NCI-H82 treated with DMSO at 0.1 percent for 48 hours (cell line): ENCODE measurements around the gene MEG3.

Source experiments
- DNase-seq: peaks from one replicate; lab custom pipeline; 2025; ENCODE audit not compliant: unreplicated experiment; lab: John Stamatoyannopoulos, UW

The MEG3 gene

DNA sequence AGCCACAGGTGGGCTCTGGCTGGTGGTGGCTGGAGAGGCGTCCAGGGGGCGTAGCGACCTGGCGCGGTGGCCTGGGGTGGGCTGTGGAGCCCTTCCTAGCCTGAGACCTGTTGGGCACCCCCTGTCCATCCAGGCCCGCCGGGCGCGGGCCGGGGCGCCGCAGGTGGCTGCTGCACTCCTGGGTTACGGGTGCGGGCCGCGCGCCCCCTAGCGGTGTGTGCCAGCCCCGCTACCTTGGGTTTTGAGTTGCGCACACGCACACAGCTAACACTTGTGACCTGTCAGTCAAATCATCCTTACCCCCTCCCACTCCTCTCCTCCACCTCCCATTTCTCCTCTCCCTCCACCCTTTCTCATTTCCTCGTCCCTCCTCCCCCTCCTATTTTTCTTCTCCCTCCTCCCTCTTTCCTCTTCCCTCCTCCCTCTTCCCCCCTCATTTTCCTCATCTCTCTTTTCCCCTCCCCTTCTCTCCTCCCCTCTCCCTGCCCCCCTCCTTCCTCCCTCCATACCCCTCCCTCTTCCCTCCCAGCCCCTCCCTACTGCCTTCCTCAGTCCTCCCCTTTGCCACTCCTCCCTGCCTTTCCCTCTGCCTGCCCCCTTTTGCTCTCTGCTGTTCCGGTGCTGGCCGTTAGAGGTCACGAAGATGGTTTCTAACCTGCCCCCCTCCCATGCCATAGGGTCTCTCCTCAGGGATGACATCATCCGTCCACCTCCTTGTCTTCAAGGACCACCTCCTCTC, 2.3 kb downstream of the MEG3 start:
- DNase-seq, result no peak

- peak; percentile 86 for DNase-seq
Observed at GRCh38 chr14:100830681-100831080, 4.8 kb downstream of the MEG3 start.

DNA sequence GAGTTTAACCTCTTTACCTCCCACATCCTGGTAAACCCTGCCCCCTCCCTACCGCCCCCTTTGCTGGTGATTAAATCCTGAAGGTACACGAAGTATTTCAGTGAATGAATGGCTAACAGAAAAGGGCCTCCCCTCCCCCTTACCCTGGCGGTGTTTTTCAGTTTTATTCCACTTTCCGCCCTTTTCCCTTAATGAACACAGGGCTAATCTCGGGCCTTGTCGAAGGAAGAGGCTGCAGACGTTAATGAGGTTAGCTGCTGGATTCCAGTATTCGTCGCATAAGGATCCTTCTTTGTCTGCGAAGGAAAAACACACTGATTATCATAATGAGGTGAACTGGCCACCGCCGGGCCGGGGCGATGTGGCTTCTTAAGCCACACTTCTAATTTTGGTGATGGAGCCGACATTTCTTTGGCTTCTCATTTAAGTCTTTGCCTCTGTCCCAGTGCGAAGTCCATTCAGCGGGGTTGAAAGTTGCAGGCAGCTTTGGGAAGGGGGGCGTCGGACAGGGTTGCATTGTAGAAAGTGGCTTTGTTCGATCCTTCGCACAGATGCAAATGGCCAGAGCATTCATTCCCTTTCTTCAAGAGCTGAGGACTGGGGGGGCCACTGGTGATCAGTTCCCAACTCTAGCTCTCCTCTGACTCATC, 6.5 kb downstream of the MEG3 start:
- DNase-seq, result no peak

DNA sequence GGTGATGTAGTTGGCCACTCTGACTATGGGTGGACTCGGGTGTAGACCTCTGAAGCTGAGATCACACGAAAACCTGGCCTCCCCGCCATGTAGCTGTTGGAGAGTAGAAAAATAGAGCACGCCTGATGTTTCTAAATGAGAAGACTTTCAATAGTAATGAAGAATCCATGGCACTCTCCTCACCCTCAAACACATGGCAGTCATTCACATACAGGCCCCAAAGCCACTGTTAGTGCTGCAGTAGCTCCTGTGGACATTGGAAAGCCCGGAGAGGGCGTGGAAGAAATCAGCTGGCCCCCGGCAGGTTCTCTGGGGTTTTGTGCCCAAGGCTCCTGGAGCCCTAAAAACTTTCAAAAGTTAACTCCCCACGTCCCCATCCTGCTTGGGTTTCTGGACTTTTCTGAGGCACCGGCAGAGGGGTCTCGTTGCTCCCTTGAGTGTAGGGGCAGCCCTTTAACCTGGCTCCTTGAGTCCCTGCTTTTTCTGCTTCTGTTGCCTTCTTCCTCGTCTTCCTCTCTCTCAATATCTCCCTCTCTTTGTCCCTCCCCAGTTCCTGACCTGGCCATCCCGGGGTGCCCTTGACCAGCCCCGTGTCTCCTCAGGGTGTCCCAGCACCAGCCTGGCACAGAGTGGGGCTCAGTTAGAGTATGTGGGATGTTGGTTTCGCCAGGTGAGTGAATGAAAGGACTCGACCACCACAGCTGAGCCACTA, 8.3 kb downstream of the MEG3 start:
- DNase-seq, result no peak

GRCh38 chr14:100834794-100835547, 9.1 kb downstream of the MEG3 start:
- no peak for DNase-seq

DNA sequence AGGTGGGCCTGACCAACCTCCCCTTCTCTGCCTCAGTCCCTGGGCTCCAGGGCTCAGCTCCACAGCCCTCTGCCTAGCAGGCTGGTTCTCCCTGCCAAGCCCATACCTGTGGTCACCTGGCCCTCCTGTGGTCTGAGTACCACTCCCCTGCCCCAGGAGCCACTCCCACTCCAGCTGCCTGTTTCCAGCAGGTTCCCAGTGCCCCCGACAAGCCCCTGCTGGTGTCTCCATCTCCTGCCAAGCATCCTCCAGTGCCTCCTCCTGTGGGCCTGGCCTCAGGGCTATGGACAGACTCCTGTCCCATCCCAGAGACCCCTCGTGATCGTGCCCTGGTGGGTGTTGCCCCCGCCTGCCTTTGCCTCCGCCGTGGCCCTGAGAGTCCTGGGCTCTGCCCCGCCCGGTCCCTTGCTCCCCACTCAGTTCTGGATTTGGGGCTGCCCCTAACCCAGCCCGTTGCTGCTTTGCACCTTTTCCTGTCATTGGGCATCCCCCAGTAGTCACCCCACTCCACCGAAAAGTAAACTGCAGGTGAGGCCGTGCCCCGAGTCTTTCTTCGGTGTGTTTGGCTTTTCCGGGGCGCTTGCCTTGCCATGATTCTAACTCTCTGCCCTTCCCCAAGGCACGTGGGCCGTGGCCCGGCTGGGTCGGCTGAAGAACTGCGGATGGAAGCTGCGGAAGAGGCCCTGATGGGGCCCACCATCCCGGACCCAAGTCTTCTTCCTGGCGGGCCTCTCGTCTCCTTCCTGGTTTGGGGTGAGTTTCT, 9.8 kb downstream of the MEG3 start:
- no peak for DNase-seq

DNA sequence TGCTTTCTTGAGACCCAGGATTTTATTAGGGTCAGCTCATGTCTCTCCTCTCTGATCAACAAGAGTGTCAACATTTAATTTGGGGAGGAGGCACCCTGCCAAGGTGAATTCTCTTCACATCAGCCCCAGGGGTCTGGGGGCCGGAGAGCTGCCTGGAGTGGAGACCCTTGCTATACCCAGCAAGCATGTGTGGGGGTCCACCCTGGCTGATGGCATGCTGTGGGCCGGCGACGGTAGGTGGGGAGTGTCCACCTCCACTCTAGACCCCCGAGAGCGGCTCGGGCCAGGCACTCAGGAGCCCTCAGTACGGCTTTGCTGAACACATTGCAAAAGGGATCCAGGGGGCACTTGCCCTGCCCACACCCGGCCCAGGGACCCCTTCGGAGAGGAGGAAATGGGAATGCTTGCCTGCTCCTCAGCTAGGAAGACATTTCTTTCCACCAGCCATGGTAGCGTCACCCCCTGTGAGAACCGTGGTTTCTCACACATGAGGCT, 10.4 kb downstream of the MEG3 start:
- no peak for DNase-seq

- DNase-seq, result no peak
Observed at GRCh38 chr14:100836941-100837804, 11.3 kb downstream of the MEG3 start.

GRCh38 chr14:100837805-100838350, 12.0 kb downstream of the MEG3 start:
- no peak for DNase-seq

- DNase-seq, result no peak
Observed at GRCh38 chr14:100838493-100839314, 12.8 kb downstream of the MEG3 start.

GRCh38 chr14:100839315-100839585, 13.3 kb downstream of the MEG3 start:
- no peak for DNase-seq

DNA sequence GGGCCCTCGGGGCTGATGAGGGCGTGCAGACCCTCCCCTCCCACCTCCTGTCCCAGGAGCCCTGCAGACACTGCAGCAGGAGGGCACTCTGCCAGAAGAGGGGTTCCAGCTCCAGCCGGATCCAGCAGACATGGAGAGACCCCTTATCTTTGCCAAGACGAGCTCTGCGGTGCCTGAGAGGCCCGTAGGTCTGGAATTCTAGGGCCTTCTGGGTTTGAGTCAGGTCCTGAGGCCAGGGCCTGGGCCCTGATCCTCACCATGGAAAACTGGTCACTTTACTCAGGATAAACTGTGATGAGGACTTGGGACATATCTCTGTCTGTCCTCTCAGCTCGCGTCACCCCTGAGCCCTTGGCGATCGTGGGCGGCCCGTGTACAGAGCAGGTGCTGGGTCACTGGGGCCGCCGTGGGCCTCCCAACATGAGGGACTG, 13.8 kb downstream of the MEG3 start:
- no peak for DNase-seq

DNA sequence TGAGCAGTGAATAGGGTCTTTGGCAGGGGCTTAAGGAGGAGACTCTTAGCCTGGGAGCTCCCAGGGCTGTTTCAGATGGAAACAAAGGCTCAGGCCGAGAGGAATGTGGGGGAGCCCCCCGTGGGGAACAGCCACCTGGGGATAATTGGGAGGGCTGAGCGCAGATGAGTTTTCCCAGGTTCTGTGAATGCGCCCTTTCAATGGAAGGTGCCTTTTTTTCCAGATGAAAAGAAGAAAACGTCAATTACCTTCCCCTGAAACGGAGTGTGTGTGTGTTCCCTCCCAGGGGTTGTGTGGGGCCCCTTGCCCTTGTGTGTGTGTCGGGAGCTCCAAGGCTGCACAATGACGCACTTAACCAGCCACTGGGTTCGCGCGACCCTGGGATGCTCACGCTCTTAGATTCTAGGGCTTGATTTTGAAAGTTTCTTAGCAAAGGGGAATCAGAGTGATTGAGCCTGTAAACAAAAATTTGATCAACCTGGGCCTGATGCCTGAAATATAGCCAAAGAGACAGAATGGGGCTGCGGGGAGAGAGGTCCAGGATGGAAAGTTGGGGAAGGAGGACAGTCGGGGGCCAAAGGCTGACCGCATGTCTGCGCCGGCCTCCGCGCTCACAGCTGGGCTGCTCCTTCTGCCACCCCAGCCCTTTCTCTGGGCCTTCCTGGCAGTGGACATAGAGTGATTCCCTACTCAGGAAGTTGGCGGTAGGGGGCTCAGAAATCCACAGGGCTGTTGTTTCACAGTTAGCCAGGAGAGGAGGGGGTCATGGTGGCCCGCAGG, 14.6 kb downstream of the MEG3 start:
- DNase-seq, result no peak

DNA sequence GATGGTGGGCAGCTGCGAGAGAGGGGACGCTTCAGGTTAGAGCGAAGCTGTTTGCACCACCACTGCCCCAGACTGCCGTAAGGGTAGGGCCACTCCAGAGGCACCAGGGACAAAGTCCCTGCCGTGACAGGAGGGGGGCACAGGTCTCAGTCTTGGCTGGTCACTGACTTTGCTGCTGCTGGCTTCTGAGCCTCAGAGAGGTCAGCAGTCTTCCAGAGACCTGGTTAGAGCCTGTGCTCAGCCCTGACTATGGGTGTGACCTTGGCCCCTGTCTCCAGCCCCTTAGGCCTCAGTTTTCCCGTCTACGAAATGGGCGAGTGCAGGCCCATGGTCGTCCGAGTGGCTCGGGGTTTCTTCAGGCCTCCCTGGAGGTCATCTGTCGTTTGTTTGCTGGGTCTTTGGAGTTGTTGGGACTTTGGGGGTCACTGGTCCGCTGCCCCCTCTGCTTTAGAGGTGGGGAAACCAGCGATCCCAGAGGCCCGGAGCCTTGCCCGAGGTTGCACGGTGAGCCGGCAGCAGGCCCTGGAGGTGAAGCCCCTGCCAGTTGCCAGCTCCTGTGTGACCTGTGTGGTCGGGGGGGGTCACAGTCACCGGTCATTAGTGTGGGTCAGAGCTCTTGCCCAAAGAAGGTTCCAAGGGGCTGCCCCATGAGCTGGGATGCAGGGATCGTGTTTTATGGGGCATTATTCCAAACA, 15.3 kb downstream of the MEG3 start:
- no peak for DNase-seq

GRCh38 chr14:100841761-100842403, 16.0 kb downstream of the MEG3 start:
- DNase-seq, result no peak

- no peak for DNase-seq
Observed at GRCh38 chr14:100842799-100843198, 16.9 kb downstream of the MEG3 start.

DNA sequence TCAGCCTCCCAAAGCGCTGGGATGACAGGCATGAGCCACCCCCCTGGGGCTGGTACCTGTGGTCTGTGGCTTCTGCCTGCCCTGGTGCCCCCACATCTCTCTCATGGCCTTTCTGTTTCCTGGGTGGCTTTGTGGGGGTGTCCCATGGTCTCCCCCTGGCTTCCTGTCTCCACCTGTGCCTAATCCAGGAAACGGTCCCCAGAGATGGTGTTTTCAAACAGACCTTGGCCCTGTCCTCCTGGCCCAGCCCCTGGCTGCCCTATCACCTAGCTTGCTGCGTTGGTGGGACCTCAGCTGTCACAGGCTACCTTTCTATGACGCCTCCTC, 18.1 kb downstream of the MEG3 start:
- no peak for DNase-seq
